ENCODE data around the gene ARHGAP23.

DNA sequence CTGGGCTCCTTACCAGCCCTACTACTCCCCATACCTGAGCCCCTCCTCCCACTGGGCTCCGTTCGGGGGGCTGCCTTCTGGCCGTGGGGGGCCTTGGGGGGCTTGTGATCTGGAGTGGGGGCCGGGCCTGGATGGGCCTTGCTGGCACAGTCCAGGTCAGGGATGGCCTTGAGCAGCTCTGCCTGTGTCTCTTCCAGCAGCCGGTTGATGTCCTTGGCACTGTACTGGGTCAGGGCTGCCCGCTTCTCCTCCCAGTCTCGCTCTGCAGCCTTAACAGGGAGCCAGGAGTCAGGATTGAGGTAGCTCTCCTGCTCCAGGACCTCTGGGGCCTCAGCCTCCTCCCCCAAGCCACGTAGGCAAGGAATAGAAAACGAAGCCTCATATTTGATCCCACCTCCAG, 122.9 kb downstream of the ARHGAP23 start:
- TF ChIP-seq, protein P1, sequence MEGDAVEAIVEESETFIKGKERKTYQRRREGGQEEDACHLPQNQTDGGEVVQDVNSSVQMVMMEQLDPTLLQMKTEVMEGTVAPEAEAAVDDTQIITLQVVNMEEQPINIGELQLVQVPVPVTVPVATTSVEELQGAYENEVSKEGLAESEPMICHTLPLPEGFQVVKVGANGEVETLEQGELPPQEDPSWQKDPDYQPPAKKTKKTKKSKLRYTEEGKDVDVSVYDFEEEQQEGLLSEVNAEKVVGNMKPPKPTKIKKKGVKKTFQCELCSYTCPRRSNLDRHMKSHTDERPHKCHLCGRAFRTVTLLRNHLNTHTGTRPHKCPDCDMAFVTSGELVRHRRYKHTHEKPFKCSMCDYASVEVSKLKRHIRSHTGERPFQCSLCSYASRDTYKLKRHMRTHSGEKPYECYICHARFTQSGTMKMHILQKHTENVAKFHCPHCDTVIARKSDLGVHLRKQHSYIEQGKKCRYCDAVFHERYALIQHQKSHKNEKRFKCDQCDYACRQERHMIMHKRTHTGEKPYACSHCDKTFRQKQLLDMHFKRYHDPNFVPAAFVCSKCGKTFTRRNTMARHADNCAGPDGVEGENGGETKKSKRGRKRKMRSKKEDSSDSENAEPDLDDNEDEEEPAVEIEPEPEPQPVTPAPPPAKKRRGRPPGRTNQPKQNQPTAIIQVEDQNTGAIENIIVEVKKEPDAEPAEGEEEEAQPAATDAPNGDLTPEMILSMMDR (optimal IDR thresholded peaks at IDR 0.05 in 1 of 3, IDR thresholded peaks at IDR 0.05 in 1 of 3, conservative IDR thresholded peaks at IDR 0.05 in 1 of 3; ENCODE audit: extremely low read depth in 1 of 3, insufficient read depth in 2 of 3, low read length in 3 of 3) = no peak
- no peak for TF ChIP-seq EZH2 (IDR thresholded peaks at IDR 0.05; ENCODE audit: low read length)

All from keratinocyte (primary cell).